Measurements from ENCODE around the gene CDKN1C.

Gene CDKN1C

DNA sequence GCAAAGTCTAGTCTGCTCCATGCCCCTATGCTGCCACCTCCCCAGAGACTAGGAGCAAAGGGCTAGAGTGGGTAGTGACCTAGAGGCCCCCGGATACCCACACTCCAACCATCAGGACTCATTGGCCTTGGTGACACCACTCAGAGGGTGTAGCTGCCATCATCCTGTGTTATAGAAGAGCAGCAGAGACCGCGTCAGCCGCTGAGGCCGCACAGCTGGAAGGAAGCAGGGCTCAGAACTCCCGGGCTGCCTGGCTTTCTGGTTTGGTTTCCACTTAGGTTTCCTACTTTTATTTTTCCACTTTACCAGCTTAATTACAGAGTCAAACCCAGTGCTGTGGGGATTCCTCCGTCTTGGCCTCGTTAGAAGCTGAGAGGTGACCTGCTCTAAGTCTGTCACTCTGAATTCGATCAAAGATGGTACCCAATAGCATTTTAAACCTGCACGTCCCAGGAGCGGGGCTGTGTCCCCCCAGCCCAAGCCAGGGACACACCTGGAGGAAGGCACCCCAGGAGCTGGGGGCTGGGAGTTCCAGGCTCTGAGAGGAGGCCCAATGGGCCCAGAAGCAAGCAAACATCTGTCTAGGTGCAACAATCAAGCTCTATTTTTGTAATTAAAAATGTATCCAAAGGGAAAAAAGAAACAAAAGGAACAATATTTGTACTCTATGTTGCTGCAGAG, 2.1 kb upstream of the CDKN1C start:
- no peak for DNase-seq

DNA sequence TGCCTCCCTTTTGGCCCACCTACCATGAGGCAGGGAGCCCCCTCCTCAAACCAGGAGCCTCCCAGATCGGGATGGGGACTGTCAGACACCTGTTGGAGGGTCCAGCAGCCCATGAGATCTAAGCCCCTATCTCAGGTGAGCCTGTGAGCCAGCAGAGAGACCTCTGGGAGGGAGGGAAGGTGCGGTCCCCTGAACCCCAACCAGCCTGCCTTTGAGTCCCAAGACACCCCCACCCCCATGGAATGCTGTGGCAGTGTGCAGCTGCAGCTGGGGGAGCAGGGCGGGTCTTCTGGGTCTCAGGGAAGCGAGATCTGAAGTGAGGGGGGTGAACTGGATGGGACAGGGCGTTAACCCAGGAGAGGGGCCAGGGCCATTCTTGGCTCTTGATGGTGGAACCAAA, 1.4 kb upstream of the CDKN1C start:
- no peak for DNase-seq

DNA sequence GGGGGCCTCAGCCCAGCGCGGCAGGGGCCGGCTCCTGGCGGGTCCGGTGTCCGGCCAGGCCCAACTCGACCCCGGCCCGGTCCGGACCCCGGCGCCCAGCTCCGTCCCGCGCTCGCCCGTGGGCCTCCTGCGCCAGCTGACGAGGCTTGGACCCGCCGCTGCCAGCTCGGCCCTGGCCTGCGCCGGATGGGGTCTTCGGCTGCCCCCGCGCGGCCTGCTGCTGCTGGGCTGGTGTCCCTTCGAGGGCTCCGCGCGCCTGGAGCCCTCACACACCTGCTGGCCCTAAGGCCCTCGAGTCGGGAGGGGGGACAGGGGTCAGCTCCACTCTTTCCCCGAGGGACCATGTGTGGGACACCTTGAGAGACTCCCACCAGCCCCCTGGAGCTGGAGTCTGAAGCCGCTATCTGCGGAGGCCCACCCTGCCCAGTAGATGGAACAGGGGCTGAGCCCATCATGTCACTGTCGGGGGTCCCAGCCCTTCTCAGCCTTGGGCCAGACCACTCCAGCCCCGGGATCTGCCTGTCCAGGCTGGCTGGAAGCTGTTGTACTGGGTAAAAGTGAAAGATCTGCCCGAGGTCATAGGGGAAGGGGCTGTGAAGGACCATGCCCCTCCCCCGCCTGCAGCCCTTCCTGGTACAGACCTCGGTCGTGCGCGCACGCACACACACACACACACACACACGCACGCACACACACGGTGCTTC, 768 bp upstream of the CDKN1C start:
- DNase-seq = no peak

DNA sequence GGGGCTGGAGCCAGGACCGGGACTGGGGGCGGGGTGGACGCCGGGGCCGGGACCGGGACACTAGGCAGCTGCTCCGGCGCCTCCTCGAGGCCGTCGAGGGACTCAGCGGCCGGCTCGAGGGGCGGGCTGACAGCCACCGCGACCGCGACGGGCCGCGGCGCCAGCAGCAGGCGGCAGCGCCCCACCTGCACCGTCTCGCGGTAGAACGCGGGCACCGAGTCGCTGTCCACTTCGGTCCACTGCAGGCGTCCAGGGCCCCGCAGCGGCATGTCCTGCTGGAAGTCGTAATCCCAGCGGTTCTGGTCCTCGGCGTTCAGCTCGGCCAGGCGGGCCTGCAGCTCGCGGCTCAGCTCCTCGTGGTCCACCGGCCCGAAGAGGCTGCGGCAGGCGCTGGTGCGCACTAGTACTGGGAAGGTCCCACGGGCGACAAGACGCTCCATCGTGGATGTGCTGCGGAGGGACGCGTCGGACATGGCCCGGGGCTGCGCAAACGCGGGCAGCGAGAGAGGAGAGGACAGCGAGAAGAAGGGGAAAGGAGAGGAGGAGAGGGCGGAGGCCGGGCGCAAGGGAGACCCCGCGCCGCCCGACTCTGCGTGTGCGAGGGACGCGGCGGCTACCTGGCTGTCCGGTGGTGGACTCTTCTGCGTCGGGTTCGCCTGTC, 428 bp downstream of the CDKN1C start:
- peak; percentile 45 for DNase-seq

DNA sequence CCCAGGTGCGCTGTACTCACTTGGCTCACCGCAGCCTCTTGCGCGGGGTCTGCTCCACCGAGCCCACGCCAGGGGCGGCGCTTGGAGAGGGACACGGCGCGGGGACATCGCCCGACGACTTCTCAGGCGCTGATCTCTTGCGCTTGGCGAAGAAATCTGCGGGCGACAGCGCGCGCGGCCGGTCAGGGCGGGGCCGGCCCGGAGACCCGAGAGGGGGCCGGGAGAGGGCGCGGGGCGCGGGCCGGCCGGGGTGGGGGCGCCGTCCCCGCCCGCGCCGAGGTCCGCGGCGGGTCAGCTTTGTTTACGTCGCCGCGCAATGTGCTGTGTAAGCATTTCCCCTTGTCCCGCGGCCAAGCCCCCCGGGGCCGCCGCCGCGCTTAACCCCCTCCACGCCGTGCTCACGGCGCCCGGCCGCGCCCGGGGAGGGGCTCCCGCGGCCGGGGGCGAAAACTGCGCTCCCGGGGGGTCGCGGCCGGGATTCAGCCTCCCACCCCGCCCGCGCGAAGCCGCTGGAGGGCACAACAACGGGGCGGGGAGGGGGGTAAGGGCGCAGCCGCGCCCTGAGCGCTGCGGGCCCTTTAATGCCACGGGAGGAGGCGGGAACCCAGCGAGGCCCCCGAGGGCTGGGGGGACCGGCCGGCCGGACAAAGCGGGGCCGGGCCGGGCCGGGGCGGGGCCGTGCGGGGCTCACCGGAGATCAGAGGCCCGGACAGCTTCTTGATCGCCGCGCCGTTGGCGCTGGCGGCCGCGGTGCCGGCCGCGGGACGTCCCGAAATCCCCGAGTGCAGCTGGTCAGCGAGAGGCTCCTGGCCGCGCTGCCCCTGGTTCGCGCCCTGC, 1.4 kb downstream of the CDKN1C start:
- no peak for DNase-seq

GRCh38 chr11:2883640-2883978, 2.0 kb downstream of the CDKN1C start:
- DNase-seq = no peak

GRCh38 chr11:2882396-2883110, 3.0 kb downstream of the CDKN1C start:
- no peak for DNase-seq

DNA sequence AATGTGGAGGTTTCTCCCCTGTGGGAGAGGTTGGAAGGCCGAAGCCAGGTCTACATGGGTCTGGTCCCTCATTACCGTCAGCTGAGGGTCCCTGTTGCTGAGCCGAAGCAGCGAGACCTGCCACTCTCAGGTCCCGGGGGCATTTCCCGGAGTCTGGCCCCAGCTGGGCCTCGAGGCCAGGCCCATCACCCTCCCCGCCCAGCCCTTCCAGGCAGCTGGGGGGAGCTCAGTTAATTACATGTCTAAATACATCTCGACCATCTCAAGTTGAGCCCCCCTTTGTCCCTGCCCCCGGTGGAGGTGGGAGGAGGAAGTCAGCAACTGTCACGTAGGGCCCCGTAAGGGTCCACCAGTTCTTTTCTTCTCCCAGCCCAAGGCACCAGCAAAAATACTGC, 3.6 kb downstream of the CDKN1C start:
- no peak for DNase-seq

GRCh38 chr11:2881076-2881980, 4.2 kb downstream of the CDKN1C start:
- no peak for DNase-seq

DNA sequence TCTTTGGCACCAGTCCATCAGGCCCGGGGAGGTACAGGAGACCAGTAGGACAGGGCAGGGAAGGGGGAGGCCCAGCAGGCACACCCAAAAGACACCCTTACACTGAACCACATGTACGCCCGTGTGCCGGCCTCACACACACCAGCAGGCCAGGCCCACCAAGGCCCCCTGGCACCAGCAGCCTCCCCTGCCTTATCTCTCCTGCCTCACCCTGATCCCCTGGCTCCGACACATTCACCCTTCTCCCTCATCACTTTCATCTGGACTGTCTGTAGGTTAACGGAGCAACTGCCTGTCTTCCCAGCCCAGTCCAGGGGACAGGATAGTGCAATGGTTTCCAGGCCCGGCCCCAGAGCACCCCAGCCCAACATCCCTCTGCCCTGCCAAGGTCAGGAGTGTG, 4.9 kb downstream of the CDKN1C start:
- DNase-seq = no peak

GRCh38 chr11:2878782-2879181, 6.8 kb downstream of the CDKN1C start:
- DNase-seq = no peak

- no peak for DNase-seq
Observed at GRCh38 chr11:2877474-2877873, 8.1 kb downstream of the CDKN1C start.

GRCh38 chr11:2874963-2875362, 10.6 kb downstream of the CDKN1C start:
- no peak for DNase-seq

DNA sequence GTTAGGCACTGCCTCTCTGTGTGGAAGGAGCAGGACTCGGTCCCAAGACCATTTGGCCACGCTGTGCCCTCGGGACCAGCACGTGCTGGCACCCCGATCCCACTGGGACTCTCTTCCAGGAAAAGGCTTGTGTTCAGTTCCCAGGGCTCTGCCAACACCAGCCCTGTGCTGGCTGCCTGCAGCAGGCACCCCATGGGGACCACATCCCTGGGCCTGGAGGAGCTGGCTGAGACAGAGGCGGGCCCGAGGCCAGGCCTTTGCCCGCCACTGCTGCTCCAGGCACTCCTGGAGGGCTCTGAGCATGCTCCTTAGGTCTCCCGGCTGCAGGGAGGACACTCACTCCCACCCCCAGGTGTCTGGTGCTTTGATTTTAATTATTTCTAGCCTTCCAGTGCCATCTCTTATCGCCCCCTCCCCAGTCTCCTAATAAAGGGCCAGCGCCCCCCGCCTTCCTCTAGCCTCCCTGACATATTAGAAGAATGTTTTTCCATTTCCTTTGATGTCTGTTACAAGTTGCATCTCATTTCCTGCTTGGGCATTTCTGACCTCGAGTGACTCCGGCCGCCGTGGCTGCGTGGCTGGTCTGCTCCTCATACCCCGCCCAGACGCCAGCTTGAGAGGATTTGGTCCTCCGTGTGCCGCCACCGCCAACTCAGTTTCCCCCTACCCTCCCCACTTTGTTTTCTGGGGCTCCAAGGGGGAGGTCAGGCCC, 14.4 kb downstream of the CDKN1C start:
- DNase-seq = no peak

DNA sequence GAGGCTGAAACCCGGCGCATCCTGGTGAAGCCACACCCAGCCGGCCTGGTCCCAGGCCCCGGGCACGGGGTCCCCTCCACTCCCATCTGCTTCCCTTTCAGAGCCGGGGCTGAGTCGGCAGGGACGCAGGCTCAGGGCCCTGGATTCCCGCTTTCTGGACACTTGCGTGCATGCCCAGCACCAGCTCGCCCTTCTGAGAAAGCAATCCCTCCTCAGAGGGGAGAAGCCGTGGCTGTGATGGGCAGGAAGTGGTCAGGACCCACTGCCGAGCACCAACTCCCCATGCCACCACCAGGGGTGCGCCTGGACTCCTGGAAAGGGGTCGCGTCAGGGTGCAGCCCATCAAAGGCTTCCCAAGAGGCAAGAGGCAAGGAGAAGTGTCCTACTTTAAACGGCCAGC, 15.1 kb downstream of the CDKN1C start:
- DNase-seq = no peak

- DNase-seq = no peak
Observed at GRCh38 chr11:2869561-2870427, 15.8 kb downstream of the CDKN1C start.

GRCh38 chr11:2869134-2869526, 16.4 kb downstream of the CDKN1C start:
- DNase-seq = no peak

DNA sequence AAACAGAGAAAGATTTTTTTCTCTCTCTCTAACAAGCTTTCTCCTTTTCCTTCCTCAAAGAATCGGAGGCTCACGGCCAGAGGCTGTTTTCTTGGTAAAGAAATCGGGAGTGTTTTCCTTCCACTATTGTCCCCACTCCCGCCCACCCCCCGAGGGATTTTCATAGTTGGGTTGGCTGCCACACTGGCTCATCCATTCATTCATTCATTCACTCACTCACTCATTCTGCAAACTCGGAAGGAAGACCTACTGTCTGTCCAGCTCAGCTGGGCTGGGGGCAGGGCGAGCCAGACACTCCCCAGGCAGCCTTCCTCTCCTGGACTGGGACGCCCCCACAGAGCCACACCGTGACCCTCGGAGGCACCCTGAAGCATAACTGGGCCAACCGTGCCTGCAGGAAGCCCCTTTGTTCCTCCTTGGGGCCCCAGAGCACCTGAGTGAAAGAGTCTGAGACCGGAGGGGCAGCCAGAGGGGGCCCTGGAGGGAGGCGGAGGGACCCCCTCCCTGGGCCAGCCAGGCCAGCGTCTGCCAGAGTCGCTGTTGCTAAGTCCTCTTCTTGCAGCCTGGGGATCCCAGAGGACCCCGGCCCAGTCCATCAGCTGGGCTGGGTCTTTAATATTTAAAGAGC, 17.0 kb downstream of the CDKN1C start:
- no peak for DNase-seq

DNA sequence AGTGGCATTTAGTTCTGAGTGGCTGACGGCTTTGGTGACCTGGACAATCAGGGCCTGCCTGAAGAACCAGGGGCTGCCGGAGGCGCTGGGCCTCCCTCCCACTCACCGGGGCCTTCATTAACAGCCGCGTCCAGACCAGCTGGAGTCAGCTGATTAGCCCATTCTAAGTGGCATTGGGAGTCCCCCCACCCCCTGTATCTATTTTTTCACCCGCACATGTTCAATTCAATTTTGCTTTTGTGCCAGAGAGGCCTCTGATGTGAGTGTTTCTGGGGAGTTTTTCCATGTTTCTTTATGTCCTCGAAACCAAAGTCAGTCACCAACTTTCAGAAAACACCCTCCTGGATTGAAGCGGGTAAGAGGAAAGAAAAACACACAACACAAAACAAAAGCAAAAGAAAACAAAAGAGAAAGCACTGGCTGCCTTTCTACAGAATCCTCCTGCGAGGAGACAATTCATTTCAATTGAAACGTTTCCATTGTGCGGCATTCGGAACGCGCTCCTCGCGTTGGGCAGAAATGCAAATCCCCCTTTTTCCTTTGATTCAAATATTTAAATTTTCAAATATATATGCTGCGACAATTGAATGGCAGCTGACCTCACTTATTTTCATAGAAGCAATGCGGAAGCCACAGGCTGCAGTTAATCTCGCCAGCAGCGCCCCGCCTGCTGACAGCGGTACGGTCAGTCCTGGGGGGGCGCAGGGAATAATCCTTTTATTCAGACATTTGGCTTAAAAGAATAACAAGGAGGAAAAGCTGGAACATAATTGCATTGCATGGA, 17.7 kb downstream of the CDKN1C start:
- DNase-seq = no peak

All from stimulated activated CD4-positive, alpha-beta T cell treated with anti-CD3 and anti-CD28 coated beads, Interleukin-15, amount 100 ng/mL, for 24 hours (primary cell).